Kidney (tissue), 14 donors: ENCODE data around the gene COPZ1. TPM values are rescaled to one million over a fixed set of nuclear protein-coding genes. Genes with fewer than 3 reads are reported as not detected.
"Not testable (repeated sequence)": the region's sequence is repeated elsewhere in the genome, so short reads cannot be mapped to it uniquely, and the experiment has no call there.

ENCODE experiments used
- DNase-seq, 5 donors: peaks; one replicate each; pipeline ENCODE4 v3.0.0-alpha.2; 2013 to 2020
- FAIRE-seq: peaks from 2 replicates; lab custom pipeline; 2012; peaks lifted over from hg19 to GRCh38; lab: Jason Lieb, UNC
- H3K27ac ChIP-seq, 2 donors: one replicate each; pipeline ENCODE4 v1.7.0; 2013; ENCODE audit warnings: low read depth in 2 of 2, low read length in 2 of 2, inconsistent platforms in 1 of 2
- H3K27me3 ChIP-seq: one replicate; pipeline ENCODE4 v1.7.1; 2013; ENCODE audit warnings: low read length, inconsistent platforms; ENCODE audit not compliant: control insufficient read depth, insufficient read depth
- H3K36me3 ChIP-seq, 3 donors: one replicate each; pipeline versions ENCODE4 v1.7.0 to v1.7.1; 2013; ENCODE audit warnings: low read length in 3 of 3, control low read depth in 1 of 3, inconsistent platforms in 1 of 3; ENCODE audit not compliant: insufficient read depth in 3 of 3, control insufficient read depth in 2 of 3
- H3K4me1 ChIP-seq, 3 donors: one replicate each; pipeline versions ENCODE4 v1.7.0 to v1.7.1; 2013; ENCODE audit warnings: low read length in 3 of 3, inconsistent platforms in 1 of 3, low read depth in 1 of 3; ENCODE audit not compliant: control insufficient read depth in 2 of 3, insufficient read depth in 2 of 3
- H3K4me3 ChIP-seq, 3 donors: one replicate each; pipeline versions ENCODE4 v1.7.0 to v1.8.1; 2013; ENCODE audit warnings: low read length in 3 of 3, control low read depth in 1 of 3, inconsistent platforms in 1 of 3
- H3K9ac ChIP-seq, 3 donors: one replicate each; pipeline versions ENCODE4 v1.7.0 to v1.7.1; 2013; ENCODE audit warnings: low read length in 3 of 3, control low read depth in 1 of 3, inconsistent platforms in 1 of 3
- H3K9me3 ChIP-seq, 3 donors: one replicate each; pipeline versions ENCODE4 v1.7.0 to v1.7.1; 2013; ENCODE audit warnings: low read length in 3 of 3, control low read depth in 1 of 3, inconsistent platforms in 1 of 3; ENCODE audit not compliant: control insufficient read depth in 2 of 3, insufficient read depth in 1 of 3
- CTCF ChIP-seq: IDR thresholded peaks from 3 replicates; pipeline ENCODE4 v1.5.1; 2012; ENCODE audit warnings: mild to moderate bottlenecking, moderate library complexity, borderline replicate concordance; ENCODE audit not compliant: insufficient read depth; ENCODE audit errors: extremely low read depth
- intact Hi-C: fragments of 100-400 bp; cut with DNase I; formaldehyde crosslinking; loops from one replicate; pipeline ENCODE4 v1.11.1; 2022
- polyA plus RNA-seq: library from polyadenylated mRNA; stranded (reverse); fragments of 350-450 nt; fragmentation: Illumina TruSeq; extraction: RNeasy Lipid Tissue Mini Kit (QIAGEN cat#74804); gene quantifications from one replicate; pipeline ENCODE4 v1.2.3, GENCODE V29; 2014; ENCODE audit warnings: low read depth, low replicate concordance; ENCODE audit not compliant: insufficient read depth
- total RNA-seq: library from RNA; stranded (reverse); fragmentation: NEBNext Ultra II Directional; extraction: Animal tissue kit (Norgen Biotek cat#: 25700); gene quantifications from one replicate; pipeline ENCODE4 v1.2.1, GENCODE V29; 2021
- donor health status: control.
- donor health status: control.
- donor health status: control.
- donor health status: control.
- donor health status: control.
- donor health status: DM: yes; HTN: yes; CAD: no.
- donor health status: Normal renal cell carcinoma (clear cell type).

Gene COPZ1
- total and polyA plus RNA-seq, 2 donors from 2014 or later: 141 to 181 TPM

GRCh38 chr12:54352891-54353874 lies 28.3 kb downstream of the COPZ1 start:
- intact Hi-C loops: loop anchor here (10.0 kb wide), 1 partner anchor 58 kb away; no protein-coding TSS in a partner anchor
- peaks cover 8 to 17% (median 16%) of the 10 kb centered on the region in 3 donors for H3K4me1 ChIP-seq
- no peaks in the 10 kb centered on the region for H3K9me3 ChIP-seq
- H3K36me3 ChIP-seq: peaks cover 4 to 18% (median 18%) of the 10 kb centered on the region in 3 donors
- peak overlapping the region; percentile 58 to 74 for H3K27ac ChIP-seq
- no peaks in the 10 kb centered on the region for H3K27me3 ChIP-seq
- TF ChIP-seq CTCF: no peak
- DNase-seq (peak in 4 of 5 donors; percentile 68 to 85 (median 82)), FAIRE-seq (no peak)
- peak overlapping the region in 1 of 3 donors; percentile 5 for H3K9ac ChIP-seq
- no peak overlapping the region for H3K4me3 ChIP-seq

DNA sequence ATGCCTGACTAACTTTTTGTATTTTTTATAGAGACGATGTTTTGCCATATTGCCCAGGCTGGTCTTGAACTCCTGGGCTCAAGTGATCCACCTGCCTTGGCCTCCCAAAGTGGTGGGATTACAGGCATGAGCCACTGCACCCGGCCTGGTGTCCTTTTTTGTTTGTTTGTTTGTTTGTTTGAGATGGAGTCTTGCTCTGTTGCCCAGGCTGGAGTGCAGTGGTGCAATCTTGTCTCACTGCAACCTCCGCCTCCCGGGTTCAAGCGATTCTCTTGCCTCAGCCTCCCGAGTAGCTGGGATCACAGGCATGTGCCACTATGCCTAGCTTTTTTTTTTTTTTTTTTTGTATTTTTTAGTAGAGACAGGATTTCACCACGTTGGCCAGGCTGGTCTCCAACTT lies 29.3 kb downstream of the COPZ1 start:
- DNase-seq, H3K4me3 ChIP-seq, H3K27me3 ChIP-seq, FAIRE-seq, H3K27ac ChIP-seq, H3K9ac ChIP-seq, H3K9me3 ChIP-seq: not testable (repeated sequence)
- H3K36me3 ChIP-seq: peaks cover 0 to 12% (median 11%) of the 10 kb centered on the region in 3 donors
- intact Hi-C loops: loop anchor here (10.0 kb wide), 1 partner anchor 59 kb away; no protein-coding TSS in a partner anchor
- peaks cover 13 to 24% (median 16%) of the 10 kb centered on the region in 3 donors for H3K4me1 ChIP-seq

- Histone ChIP-seq H3K4me1 (peaks cover 16 to 31% (median 18%) of the 10 kb centered on the region in 3 donors), H3K4me3 (no peak overlapping the region), H3K9me3 (no peaks in the 10 kb centered on the region), H3K27me3 (no peaks in the 10 kb centered on the region), H3K9ac (no peak overlapping the region), H3K36me3 (peaks cover 0 to 4% (median 4%) of the 10 kb centered on the region in 3 donors), H3K27ac (peak overlapping the region in 1 of 2 donors; percentile 18)
- FAIRE-seq (no peak), DNase-seq (peak in 2 of 5 donors; percentile 50 to 69)
- TF ChIP-seq CTCF: no peak
- intact Hi-C loops: loop anchor here (10.0 kb wide), 1 partner anchor 60 kb away; no protein-coding TSS in a partner anchor
Measured at GRCh38 chr12:54355104-54355815, 30.3 kb downstream of the COPZ1 start.
